GM11168 (cell line): Measurements from ENCODE around the gene CAV1.

Source experiments
- in situ Hi-C: fragments of 300-500 bp; cut with MboI; formaldehyde crosslinking; loops from one replicate; pipeline ENCODE4 v1.12.0; 2022; ENCODE audit warnings: low sequenced_read_pairs; ENCODE audit not compliant: unreplicated experiment

CAV1 gene

DNA sequence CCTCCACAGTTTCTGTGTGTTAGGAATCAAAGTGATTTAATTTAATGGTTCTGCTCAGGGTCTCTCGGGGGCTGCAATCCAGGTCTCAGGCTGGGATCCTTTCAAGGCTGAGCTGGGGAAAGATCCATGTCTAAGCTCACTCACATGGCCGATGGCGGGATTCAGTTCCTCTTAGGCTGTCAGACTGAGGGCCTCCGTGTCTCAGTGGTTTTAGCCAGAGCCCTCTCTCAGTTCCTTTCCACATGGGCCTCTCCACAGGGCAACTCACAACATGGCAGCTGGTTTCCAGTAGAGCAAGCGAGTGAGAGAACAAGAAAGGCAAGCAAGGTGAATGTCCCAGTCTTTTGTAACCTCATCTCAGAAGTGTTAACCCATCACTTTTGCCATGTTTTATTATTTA is 26.9 kb downstream of the CAV1 start:
- in situ Hi-C loops, result no loop called here

DNA sequence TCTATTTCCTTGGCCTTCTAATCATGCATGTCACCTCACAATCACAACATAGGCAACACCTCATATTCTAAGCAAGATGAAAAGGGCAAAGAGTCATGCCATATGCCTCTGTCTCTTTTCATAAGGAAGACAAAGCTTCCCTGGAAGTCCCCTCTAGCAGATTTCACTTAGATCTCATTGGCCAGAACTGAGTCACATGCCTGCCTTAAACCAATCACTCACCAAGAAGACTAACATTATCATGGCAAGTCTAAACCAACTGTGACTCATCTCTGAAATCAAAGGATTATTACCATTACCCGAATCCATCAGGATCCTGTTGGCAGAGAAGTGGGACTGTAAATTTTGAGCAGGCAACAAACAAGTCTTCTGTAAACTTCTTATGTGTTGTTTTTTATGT is 27.8 kb downstream of the CAV1 start:
- in situ Hi-C loops, result no loop called here

DNA sequence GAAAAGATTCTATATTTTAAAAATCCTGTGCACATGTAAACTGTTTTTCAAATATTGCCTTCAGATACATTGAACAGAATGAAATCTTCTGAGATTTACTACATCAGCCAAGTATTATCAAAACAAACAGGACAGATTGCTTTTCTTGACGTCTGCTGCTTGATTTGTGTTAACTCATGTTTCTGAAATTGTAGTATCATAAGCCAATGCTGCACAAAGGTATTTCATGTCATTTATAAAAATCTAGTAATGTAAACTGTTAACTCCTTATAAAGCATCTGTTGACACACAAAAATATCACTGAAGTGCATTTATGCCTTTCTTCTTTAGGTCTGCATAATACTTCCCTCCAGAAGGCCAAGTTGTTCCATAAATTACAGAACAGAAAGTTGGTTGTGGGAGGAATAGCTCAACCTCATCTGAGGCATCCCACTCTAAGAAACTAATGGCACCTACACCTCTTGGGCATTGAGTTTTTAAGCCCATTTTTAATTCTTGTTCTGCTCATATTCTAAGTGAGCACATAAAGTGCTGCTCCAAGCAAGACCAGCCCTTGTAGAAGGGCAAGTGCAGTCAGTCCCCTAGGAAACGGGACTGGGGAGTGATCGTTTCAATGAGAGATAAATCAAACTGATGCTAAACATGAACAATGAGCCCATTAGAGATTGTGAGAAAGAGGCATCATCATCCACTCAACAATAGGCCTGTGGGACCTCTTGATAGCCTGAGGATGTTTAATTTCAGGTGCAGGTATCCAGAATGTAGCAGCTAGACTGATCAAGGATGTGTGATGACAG is 28.5 kb downstream of the CAV1 start:
- in situ Hi-C loops, result no loop called here

DNA sequence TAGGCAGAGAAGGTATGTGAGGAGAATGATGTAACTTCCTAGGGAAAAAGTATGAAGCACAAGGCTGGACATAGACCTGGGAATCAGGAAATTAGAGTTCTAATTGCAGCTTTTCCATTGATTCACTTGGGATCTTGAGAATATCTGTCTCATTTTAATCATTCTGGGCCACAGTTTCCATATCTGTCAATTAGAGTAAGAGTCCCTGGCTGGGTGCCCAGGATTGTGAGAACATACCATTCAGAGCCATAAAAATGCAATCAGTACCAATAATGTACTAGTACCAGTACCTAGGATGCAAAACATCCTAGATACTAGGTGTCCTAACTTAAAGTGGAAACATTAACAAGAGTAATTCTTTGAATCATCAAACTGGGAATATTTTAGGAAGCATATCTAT is 29.6 kb downstream of the CAV1 start:
- in situ Hi-C loops, result no loop called here

DNA sequence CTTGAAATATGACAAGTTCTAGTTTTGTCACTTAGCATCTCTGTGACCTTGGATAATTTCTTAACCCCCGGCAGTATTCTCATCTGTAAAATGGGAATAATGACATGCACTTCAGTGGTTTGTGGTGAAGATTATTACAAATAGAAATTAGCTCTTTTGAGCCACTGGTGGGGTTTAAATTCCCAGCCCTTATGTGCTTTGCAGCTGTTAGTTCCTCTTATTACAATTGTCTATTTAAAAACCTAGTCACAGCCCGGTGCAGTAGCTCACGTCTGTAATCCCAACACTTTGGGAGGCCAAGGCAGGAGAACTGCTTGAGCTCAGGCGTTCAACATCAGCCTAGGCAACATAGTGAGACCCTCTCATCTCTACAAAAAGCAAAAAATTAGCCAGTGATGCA is 30.1 kb downstream of the CAV1 start:
- in situ Hi-C loops, result no loop called here

DNA sequence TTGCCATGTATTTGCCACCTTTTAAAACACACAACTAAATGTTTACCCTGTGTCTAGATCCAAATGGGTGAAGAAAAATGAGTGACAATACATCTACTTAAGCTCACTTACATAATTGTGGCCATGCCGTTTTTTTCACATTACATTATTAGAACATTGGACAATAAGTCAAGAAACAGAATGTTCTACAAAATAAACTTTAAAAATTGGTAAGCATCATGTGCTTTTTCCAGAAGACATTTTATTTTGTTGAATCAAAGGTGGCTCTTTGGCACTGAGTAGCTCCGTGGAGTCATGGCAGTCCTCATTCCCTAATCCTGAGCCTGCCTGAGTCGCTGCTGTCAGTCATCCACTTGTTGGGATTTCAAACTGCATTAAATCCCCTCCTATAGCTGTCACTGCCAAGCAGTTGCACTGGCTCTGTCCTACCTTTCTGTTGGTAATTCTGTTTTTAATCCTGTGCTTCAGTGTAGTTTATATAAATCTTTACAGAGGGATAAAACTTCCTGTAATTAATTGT is 32.3 kb downstream of the CAV1 start:
- in situ Hi-C loops, result no loop called here

DNA sequence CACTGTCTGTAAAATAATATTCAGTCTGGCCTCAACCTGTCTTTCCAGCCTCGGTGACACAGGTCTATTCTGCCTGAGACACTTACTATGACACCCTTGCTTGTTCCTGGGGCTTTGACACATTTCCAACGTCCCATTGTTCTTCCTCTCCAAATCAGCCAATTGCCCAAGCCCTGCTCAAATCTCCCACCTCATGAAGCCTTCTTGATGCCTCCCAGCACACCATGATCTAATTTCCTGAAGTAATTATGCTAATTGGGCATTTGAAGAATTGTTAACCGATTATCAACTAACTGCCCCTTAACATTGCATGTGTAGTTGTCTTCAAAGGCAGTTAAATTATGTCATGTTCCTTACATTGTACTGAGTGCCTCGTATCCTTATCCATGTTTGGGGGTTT is 33.1 kb downstream of the CAV1 start:
- in situ Hi-C loops, result no loop called here

DNA sequence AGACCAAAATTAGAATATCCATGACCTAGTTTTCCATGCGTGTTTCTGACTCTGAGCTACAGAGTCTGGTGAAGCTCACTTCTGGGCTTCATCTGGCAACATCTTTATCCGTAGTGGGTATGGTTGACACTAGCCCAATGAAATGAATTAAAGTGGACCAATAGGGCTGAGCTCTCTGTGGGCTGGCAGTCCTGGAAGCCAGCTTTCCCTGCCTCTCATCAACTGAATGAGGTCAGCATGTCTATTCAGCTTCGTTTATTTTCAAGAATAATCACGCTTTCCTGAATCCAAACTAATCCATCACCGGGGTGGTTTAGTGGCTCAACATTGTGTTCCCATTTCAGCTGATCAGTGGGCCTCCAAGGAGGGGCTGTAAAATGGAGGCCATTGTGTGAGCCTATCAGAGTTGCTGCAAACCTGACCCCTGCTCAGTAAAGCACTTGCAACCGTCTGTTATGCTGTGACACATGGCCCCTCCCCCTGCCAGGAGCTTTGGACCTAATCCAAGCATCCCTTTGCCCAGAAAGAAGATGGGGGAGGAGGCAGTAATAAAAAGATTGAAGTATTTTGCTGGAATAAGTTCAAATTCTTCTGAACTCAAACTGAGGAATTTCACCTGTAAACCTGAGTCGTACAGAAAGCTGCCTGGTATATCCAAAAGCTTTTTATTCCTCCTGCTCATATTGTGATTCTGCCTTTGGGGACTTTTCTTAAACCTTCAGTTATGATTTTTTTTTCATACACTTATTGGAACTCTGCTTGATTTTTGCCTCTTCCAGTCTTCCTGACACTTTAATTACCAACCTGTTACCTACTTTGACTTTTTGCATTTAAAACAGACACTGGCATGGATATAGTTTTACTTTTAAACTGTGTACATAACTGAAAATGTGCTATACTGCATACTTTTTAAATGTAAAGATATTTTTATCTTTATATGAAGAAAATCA is 35.5 kb downstream of the CAV1 start:
- in situ Hi-C loops, result no loop called here

DNA sequence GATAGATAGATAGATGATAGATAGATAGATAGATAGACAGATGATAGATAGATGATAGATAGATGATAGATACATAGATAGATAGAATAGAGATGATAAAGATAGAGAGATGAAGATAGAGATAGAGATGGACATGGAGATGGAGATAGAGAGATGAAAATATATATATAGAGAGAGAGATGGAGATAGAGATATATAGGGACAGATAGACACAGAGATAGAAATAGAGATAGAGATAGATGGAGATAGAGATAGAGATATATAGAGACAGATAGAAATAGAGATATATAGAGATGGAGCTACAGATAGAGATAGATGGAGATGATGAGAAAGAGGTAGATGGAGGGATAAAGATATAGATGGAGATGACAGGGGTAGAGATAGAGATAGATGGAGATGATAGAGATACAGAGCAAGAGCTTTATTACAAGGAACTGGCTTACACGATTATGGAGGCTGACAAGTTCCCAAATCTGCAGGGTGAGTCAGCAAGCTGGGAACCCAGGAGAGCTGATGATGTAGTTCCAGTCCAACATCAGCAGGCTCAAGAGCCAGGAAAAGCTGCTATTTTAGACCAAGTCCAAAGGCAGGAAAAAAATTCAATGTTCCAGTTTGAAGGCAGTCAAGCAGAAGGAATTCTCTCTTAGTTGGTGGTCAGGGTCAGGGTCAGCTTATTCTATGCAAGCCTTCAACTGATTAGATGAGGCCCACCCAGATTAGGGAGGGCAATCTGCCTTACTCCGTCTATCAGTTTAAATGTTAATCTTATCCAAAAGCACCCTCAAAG is 37.1 kb downstream of the CAV1 start:
- in situ Hi-C loops, result no loop called here

DNA sequence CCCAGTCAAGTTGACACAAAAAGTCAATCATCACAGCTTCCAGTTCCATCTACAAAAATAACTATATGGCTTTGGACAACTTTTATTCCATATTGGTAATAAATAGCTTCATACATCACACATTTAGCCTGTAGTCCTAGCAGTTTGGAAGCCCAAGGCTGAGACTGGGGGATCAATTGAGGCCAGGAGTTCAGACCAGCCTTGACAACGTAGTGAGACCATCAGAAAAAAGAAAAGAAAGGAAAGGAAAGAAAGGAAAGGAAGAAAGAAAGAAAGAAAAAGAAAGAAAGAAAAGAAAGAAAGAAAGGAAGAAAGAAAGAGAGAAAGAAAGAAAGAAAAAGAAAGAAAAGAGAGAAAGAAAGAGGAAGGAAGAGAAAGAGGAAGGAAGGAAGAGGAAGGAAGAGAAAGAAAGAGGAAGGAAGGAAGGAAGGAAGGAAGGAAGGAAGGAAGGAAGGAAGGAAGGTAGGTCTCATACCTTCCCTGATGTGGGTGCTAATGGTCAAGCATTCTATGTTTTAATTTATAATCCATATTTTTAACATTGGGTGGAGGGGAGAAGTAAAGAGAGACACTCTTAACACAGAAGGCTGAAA is 37.8 kb downstream of the CAV1 start:
- in situ Hi-C loops, result no loop called here

DNA sequence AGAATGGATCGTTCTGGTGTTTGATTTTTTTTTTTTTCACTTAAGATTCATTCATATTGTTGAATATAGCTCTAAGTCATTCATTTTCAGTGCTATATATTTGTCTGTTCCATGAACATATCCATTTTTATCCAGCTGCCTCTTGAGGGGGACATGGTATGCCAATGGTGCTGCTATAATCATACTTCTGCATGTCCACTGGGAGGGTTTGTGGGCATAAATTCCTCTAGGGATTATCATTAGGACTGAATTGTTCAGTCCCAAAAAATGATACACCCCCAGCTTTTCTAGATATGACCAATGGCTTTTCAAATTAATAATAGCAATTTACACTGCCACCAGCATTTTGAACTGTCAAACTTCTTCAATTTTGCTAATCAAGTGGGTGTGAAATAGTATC is 41.1 kb downstream of the CAV1 start:
- in situ Hi-C loops, result no loop called here

DNA sequence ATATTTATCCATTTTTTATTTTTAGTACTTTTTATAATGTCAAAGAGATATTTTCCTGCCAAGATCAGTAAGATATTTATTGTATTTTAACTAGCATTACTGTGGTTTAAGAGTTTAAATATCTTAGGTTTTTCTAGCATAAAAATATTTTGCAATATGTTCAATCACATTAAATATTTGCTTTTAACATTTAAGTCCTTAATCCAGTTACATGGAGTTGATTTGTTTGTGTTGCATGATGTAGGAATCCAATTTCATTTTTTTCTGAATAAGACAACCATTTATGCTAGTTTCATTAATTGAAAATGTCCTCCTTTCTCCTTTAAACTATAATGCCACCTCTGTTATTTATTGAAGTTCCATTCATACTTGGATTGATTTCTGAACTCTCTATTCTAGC is 41.8 kb downstream of the CAV1 start:
- in situ Hi-C loops, result no loop called here

DNA sequence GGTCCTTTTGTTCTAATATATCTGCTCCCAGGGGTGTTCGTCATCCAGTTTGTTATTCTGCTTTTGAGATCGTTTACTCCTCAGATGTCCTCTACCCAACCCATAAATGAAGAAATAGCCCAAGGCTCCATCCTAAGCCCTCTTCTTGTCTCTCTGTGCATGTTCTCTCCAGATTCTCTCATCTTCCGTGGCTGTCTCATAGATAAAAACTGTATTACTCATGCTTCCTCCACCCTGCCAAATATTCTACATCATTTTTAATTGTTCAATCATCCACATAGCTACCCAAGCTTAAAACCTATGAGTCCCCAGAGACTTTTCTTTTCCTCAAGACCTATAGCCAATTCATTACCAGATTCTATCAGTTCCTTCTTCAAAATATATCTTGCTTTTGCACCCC is 44.9 kb downstream of the CAV1 start:
- in situ Hi-C loops, result loop anchor here (10.0 kb wide), 1 partner anchor 55 kb away; no protein-coding TSS in a partner anchor

DNA sequence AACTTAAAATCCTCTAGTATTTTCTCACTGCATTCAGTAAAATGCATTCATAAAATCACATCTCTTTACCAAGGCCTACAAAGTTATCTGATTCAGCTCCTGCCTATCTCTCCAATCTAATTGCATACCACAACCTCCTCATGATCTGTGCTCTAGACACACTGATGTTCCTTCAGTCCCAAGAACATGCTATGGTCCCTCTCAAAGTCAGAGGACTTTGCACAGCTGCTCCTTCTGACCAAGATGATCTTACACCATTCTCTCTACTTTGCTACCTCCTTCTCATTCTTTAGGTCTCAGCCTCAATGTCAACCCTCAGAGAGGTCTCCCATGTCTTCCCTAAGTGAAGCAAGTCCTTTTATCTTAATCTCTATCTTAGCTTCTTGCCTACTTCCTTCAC is 45.5 kb downstream of the CAV1 start:
- in situ Hi-C loops, result loop anchor here (10.0 kb wide), 1 partner anchor 56 kb away; no protein-coding TSS in a partner anchor

DNA sequence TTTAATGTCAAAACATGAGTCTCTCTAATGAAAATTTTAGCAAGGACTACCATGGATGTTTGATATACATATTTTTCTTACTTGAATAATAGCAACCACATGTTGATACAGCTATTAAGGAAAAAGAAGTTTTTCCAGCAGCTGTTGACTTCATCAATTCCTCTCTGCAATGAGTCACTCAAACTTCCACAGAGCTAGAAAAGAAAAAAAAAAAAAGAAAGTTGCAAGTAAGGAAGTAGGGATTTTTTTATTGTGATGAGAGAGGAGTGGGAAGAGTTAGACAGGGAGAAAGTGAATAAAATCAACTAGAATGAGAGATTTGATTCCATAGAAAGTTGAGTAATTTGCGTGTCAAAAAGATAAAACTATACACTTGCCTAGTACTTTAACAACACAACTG is 46.2 kb downstream of the CAV1 start:
- in situ Hi-C loops, result loop anchor here (10.0 kb wide), 1 partner anchor 56 kb away; no protein-coding TSS in a partner anchor

DNA sequence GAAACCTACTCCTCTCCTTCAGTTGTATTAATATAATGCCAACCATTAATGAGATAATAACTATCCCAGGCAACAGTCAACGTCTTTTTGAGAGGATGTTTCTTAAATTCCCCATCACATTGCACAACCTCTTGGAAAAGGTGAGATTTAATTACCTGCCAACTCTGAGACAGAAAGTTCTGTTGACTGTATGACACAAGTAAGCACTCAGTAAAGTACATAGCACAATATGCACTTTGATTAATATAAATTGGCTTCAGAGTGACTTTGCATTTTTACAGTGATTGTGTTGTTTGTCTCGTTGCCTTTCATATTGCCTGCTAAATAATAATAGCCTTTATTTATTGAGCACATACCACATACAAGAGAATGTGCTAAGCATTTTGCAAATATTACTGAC is 46.7 kb downstream of the CAV1 start:
- in situ Hi-C loops, result loop anchor here (10.0 kb wide), 1 partner anchor 57 kb away; no protein-coding TSS in a partner anchor

DNA sequence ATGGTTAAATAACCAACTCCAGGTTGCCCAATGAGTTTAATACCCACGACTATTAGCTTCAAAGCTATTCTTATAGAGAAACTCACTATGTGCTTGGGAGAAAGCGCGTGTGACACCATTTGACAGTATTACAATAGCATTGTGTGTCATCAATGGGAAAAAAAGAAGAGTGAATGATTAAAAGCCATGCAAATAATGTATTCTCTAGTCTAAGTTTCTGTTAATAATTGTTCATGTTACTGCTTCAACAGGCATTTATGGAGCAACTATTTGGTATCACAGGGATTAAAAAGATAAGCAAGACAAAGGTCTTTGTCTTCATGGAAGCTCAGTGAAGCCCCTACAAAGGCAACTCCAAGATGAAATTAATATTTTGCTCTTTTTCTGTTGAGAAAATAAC is 47.2 kb downstream of the CAV1 start:
- in situ Hi-C loops, result loop anchor here (10.0 kb wide), 1 partner anchor 57 kb away; no protein-coding TSS in a partner anchor

DNA sequence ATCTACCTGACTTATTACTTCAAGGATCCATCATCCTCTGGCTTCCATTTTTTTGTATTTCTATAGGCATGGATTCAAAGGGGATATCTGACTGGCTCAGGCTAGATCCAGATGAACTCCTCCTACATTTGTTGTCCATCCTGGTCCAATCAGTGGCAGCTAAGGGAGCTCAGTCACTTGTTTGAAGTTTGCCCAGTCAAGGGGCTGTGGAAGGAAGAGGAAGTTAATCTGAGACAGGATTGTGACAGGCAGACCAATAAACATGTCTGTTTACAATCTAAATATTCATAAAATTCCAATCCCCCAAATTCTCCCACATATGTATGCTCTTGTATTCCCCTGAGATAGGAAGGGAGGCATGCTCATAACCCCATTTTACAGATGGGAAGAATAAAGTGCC is 48.7 kb downstream of the CAV1 start:
- in situ Hi-C loops, result loop anchor here (10.0 kb wide), 1 partner anchor 59 kb away; no protein-coding TSS in a partner anchor

DNA sequence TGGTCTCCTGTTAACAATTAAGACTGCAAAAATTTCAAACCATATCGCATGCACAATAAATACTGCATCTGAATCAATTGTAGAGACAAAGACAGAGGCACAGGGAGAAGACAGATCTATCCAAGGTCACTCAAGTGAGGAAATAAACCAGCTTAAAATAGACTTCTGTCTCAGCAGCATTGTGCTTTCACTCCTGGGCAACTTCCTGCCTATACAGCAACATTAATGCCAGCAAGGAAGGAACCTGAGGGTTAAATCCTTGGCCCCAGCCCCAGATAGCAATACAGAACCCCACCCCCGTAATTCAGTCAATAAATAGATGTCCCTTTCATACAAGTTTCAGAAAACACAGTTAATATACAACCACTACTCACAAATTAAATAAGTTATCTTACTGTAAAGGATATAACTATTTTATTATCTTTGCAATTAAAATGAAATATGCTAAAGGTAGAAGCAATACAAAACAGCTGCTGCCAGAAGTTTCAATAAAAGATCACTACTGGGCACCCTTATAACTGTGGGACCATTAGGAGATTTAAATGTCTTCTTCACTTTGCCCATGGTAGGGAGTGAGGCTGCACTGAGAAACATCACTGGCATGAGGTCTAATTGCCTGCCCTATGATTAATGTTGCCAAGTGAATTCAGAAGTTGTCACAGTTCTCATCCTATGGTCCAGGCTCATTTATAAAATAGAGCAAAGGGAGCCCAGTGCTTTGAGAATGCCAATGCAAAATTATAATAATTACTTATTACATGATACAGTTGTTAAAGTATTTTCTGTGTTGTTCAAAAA is 49.4 kb downstream of the CAV1 start:
- in situ Hi-C loops, result loop anchor here (10.0 kb wide), 1 partner anchor 59 kb away; no protein-coding TSS in a partner anchor
